ENCODE measurements around the gene INVS. TPM values are rescaled to one million over a fixed set of nuclear protein-coding genes. Genes with fewer than 3 reads are reported as not detected.

The INVS gene
- total RNA-seq, 4 donors from 2014 or later, result 8.3 to 14.4 (median 10.8) TPM

DNA sequence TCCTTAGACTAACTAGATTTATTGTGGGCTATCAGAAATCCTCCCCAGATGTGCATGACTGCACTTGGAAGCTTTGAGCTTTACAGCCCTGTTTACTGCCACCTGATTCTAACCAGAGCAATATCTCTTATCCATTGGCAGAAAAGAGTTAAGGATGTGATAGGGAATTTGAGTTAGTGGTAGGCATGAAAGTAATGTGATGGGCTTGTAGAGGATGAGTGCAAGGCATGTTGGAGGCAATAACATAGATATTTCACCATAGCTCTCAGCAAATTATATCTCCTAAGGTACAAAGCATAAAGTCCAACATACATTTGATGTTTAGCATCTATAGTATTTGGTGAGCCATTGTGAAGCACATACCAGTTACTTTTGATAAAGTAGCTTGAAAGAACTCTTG is 103.8 kb downstream of the INVS start:
- intact Hi-C loops (cut with DNase I; ENCODE audit: low total_unique reads), result no loop called here
- H3K4me3 ChIP-seq (ENCODE audit: low read depth, poor library complexity, severe bottlenecking), result no peak overlapping the region
- DNase-seq (ENCODE audit: low spot score in 2 of 2), result no peak
- TF ChIP-seq POLR2A (IDR thresholded peaks at IDR 0.05) (no peak), CTCF (IDR thresholded peaks at IDR 0.05) (no peak)

DNA sequence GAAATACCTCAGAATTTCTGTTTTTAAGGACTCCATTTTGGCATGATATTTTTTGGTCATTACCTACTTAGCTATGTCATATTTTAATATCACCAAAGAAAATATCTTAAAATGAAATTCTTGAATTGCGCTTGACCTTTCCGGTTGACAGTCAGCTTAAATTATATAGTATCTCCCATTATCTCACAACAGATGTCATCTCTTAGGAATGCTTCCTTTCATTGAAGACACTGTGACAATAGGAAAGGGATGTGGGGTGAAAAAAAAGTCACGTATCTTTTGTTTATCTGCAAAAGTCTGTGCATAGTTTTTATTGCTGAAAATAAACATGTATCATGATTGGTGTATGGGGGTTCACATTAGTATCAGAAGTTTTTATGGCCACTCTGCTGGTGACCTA is 105.8 kb downstream of the INVS start:
- 86% methylated on average over 3 of the region's 3 CpGs for WGBS, 2 donors
- TF ChIP-seq POLR2A (IDR thresholded peaks at IDR 0.05) (no peak), CTCF (IDR thresholded peaks at IDR 0.05) (no peak)
- no peak for DNase-seq (ENCODE audit: low spot score in 2 of 2)
- intact Hi-C loops (cut with DNase I; ENCODE audit: low total_unique reads), result no loop called here
- H3K4me3 ChIP-seq (ENCODE audit: low read depth, poor library complexity, severe bottlenecking), result no peak overlapping the region

DNA sequence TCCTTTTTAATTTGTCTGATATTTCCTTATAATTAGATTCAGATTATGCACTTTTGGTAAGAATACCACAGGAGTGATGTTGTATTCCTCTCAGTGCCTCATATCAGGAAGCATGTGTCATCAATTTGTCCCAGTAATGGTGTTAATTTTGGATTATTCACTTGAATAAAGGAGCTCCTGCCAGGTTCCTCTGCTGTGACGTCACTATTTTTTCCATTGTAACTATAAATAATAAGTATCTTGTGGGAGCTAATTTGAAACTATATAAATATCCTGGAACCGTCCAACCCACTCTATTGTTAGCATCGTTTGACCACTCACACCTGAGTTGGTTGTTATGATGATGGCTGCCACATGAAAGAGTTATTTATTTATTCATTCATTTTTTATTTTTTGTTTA is 107.9 kb downstream of the INVS start:
- WGBS, 2 donors, result 62 to 77% methylated on average over 3 of the region's 3 CpGs
- no peak for DNase-seq (ENCODE audit: low spot score in 2 of 2)
- TF ChIP-seq POLR2A (IDR thresholded peaks at IDR 0.05), result no peak
- TF ChIP-seq CTCF (IDR thresholded peaks at IDR 0.05), result no peak
- intact Hi-C loops (cut with DNase I; ENCODE audit: low total_unique reads), result no loop called here
- no peak overlapping the region for H3K4me3 ChIP-seq (ENCODE audit: low read depth, poor library complexity, severe bottlenecking)

- TF ChIP-seq POLR2A (IDR thresholded peaks at IDR 0.05) (no peak), CTCF (IDR thresholded peaks at IDR 0.05) (no peak)
- no peak for DNase-seq (ENCODE audit: low spot score in 2 of 2)
- intact Hi-C loops (cut with DNase I; ENCODE audit: low total_unique reads), result no loop called here
- H3K4me3 ChIP-seq (ENCODE audit: low read depth, poor library complexity, severe bottlenecking), result no peak overlapping the region
- 98 to 100% methylated on average over 1 of the region's 1 CpG for WGBS, 2 donors
Observed at GRCh38 chr9:100208673-100209072, 109.6 kb downstream of the INVS start.

GRCh38 chr9:100211476-100211875 is 112.4 kb downstream of the INVS start:
- 67 to 73% methylated on average over 1 of the region's 1 CpG for WGBS, 2 donors
- intact Hi-C loops (cut with DNase I; ENCODE audit: low total_unique reads), result no loop called here
- no peak for DNase-seq (ENCODE audit: low spot score in 2 of 2)
- TF ChIP-seq POLR2A (IDR thresholded peaks at IDR 0.05), result no peak
- no peak for TF ChIP-seq CTCF (IDR thresholded peaks at IDR 0.05)
- no peak overlapping the region for H3K4me3 ChIP-seq (ENCODE audit: low read depth, poor library complexity, severe bottlenecking)

DNA sequence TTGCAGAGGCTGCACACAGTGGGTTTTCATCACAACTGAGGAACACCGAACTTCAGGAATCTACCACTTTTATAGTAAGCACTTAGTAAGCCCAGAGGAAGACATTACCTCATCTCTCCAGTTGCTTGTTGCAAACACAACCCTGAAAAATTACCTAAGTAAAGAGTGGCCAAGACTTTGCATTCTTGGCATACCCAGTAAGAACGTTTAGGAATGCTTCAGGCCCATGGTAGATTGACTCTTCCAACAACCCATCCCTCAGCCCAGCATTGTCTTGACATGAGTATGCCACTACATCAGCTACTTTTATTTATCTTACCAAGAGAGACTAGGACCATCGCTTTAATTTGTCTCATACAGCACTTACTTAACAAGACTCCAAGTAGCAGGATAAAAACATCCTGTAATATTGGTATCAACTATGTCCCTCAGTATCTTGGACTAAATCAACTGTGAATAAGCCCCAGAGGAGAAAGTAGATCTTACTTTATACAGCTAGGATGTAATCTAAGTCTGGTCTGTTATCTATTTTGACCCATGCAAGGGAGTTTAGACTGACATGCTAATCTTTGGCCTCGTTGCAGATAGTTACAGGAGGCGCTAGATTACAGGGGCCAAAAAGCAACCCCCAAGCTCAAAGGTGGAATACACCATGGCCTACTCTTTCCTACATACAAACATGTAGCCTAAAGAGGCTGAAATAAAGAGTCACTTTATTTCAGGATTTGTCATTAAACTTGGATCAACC is 114.9 kb downstream of the INVS start:
- H3K4me3 ChIP-seq (ENCODE audit: low read depth, poor library complexity, severe bottlenecking), result no peak overlapping the region
- no peak for TF ChIP-seq POLR2A (IDR thresholded peaks at IDR 0.05)
- no peak for TF ChIP-seq CTCF (IDR thresholded peaks at IDR 0.05)
- 75 to 77% methylated on average over 5 of the region's 5 CpGs for WGBS, 2 donors
- intact Hi-C loops (cut with DNase I; ENCODE audit: low total_unique reads), result no loop called here
- no peak for DNase-seq (ENCODE audit: low spot score in 2 of 2)
